Measurements from ENCODE around the gene CHCHD4.

- TF ChIP-seq EZH2phosphoT487 (conservative IDR thresholded peaks at IDR 0.05; ENCODE audit: low read length) (no peak), CTCF (IDR thresholded peaks at IDR 0.05; ENCODE audit: insufficient read depth, low read length, poor library complexity, severe bottlenecking) (no peak)
Observed at GRCh38 chr3:14141144-14141543, 16.5 kb upstream of the CHCHD4 start.
